ENCODE measurements around the gene CPNE5.

The CPNE5 gene

GRCh38 chr6:36788186-36788585 is 51.1 kb downstream of the CPNE5 start:
- no peak for TF ChIP-seq FOXP2 (optimal IDR thresholded peaks at IDR 0.05; ENCODE audit: borderline replicate concordance, extremely low read depth, extremely low read length, insufficient read depth)
- no peak for TF ChIP-seq SIN3A (IDR thresholded peaks at IDR 0.05; ENCODE audit: borderline replicate concordance, insufficient read depth, low read length)
- no peak for TF ChIP-seq REST (IDR thresholded peaks at IDR 0.05; ENCODE audit: insufficient read depth in 1 of 2, low read depth in 2 of 2, low read length in 2 of 2)
- TF ChIP-seq POLR2AphosphoS5 (IDR thresholded peaks at IDR 0.05; ENCODE audit: low read depth, low read length), result no peak
- no peak for TF ChIP-seq TAF1 (IDR thresholded peaks at IDR 0.05; ENCODE audit: borderline replicate concordance, insufficient read depth, low read length)

GRCh38 chr6:36787210-36787609 is 52.0 kb downstream of the CPNE5 start:
- no peak for TF ChIP-seq FOXP2 (optimal IDR thresholded peaks at IDR 0.05; ENCODE audit: borderline replicate concordance, extremely low read depth, extremely low read length, insufficient read depth)
- no peak for TF ChIP-seq REST (IDR thresholded peaks at IDR 0.05; ENCODE audit: insufficient read depth in 1 of 2, low read depth in 2 of 2, low read length in 2 of 2)
- no peak for TF ChIP-seq POLR2AphosphoS5 (IDR thresholded peaks at IDR 0.05; ENCODE audit: low read depth, low read length)
- no peak for TF ChIP-seq SIN3A (IDR thresholded peaks at IDR 0.05; ENCODE audit: borderline replicate concordance, insufficient read depth, low read length)
- TF ChIP-seq TAF1 (IDR thresholded peaks at IDR 0.05; ENCODE audit: borderline replicate concordance, insufficient read depth, low read length), result no peak

- TF ChIP-seq POLR2AphosphoS5 (IDR thresholded peaks at IDR 0.05; ENCODE audit: low read depth, low read length), result no peak
- no peak for TF ChIP-seq REST (IDR thresholded peaks at IDR 0.05; ENCODE audit: insufficient read depth in 1 of 2, low read depth in 2 of 2, low read length in 2 of 2)
- no peak for TF ChIP-seq FOXP2 (optimal IDR thresholded peaks at IDR 0.05; ENCODE audit: borderline replicate concordance, extremely low read depth, extremely low read length, insufficient read depth)
- no peak for TF ChIP-seq SIN3A (IDR thresholded peaks at IDR 0.05; ENCODE audit: borderline replicate concordance, insufficient read depth, low read length)
- no peak for TF ChIP-seq TAF1 (IDR thresholded peaks at IDR 0.05; ENCODE audit: borderline replicate concordance, insufficient read depth, low read length)
Observed at GRCh38 chr6:36786055-36786675, 53.1 kb downstream of the CPNE5 start.

GRCh38 chr6:36784376-36784636 is 54.9 kb downstream of the CPNE5 start:
- no peak for TF ChIP-seq SIN3A (IDR thresholded peaks at IDR 0.05; ENCODE audit: borderline replicate concordance, insufficient read depth, low read length)
- no peak for TF ChIP-seq REST (IDR thresholded peaks at IDR 0.05; ENCODE audit: insufficient read depth in 1 of 2, low read depth in 2 of 2, low read length in 2 of 2)
- no peak for TF ChIP-seq FOXP2 (optimal IDR thresholded peaks at IDR 0.05; ENCODE audit: borderline replicate concordance, extremely low read depth, extremely low read length, insufficient read depth)
- TF ChIP-seq POLR2AphosphoS5 (IDR thresholded peaks at IDR 0.05; ENCODE audit: low read depth, low read length), result no peak
- no peak for TF ChIP-seq TAF1 (IDR thresholded peaks at IDR 0.05; ENCODE audit: borderline replicate concordance, insufficient read depth, low read length)

All from PFSK-1 (cell line).